CD8-positive, alpha-beta memory T cell (primary cell): ENCODE measurements around the gene RCAN1. TPM values are rescaled to one million over a fixed set of nuclear protein-coding genes. Genes with fewer than 3 reads are reported as not detected.

Source experiments
- polyA plus RNA-seq: library from polyadenylated mRNA; unstranded; fragments of 300-500 nt; fragmentation: Illumina TruSeq; gene quantifications from one replicate; pipeline ENCODE4 v1.2.3, GENCODE V29; 2021
- total RNA-seq, 2 experiments: library from RNA; stranded (reverse); gene quantifications; one replicate each; pipeline ENCODE4 v1.2.3, GENCODE V29; 2021

RCAN1 gene
- total and polyA plus RNA-seq, 3 experiments from 2014 or later, result 16.0 to 19.6 (median 16.9) TPM

Other genes starting within 250 kb of the RCAN1 start
- 10 to 100 TPM in 1 of 2 experiments, 1 to 10 TPM in 1; 9.2 to 20.0 TPM for gene SMIM11, start 239.6 kb downstream of the RCAN1 start, total RNA-seq
- gene SMIM11, start 239.6 kb downstream of the RCAN1 start, polyA plus RNA-seq, result 3.4 TPM
- not detected for gene SMIM34, start 191.2 kb downstream of the RCAN1 start, total RNA-seq
- gene SMIM34, start 191.2 kb downstream of the RCAN1 start, polyA plus RNA-seq, result not detected
- gene KCNE1, start 102.9 kb downstream of the RCAN1 start, total RNA-seq, result under 1 TPM; 0.11 TPM
- not detected for gene KCNE1, start 102.9 kb downstream of the RCAN1 start, polyA plus RNA-seq
- under 1 TPM; 0.37 to 0.44 TPM for gene CLIC6, start 53.9 kb upstream of the RCAN1 start, total RNA-seq
- 0.08 TPM for gene CLIC6, start 53.9 kb upstream of the RCAN1 start, polyA plus RNA-seq